HepG2 (cell line): ENCODE measurements around the gene BRPF1. TPM values are rescaled to one million over a fixed set of nuclear protein-coding genes. Genes with fewer than 3 reads are reported as not detected.

Experiments used
- CSRNP1 ChIP-seq: sonication (generic); formaldehyde crosslinking; IDR thresholded peaks from 2 replicates; pipeline ENCODE4 v1.8.1; 2023; ENCODE audit warnings: mild to moderate bottlenecking, missing genetic modification reagents
- E2F1 ChIP-seq: sonication (generic); formaldehyde crosslinking; IDR thresholded peaks from 2 replicates; pipeline ENCODE4 v1.5.0; 2020; ENCODE audit warnings: missing genetic modification reagents
- ETV6 ChIP-seq: sonication (generic); formaldehyde crosslinking; conservative IDR thresholded peaks from 2 replicates; pipeline ENCODE4 v1.4.0; 2020; ENCODE audit warnings: missing genetic modification reagents
- ISL2 ChIP-seq: sonication (generic); formaldehyde crosslinking; IDR thresholded peaks from 2 replicates; pipeline ENCODE4 v1.5.0; 2020; ENCODE audit warnings: missing genetic modification reagents
- JDP2 ChIP-seq: sonication (generic); formaldehyde crosslinking; IDR thresholded peaks from 2 replicates; pipeline ENCODE4 v1.8.1; 2022; ENCODE audit warnings: missing genetic modification reagents, borderline replicate concordance
- MATR3 ChIP-seq: sonication (generic); formaldehyde crosslinking; IDR thresholded peaks from 2 replicates; pipeline ENCODE4 v1.4.0; 2020; ENCODE audit warnings: missing genetic modification reagents
- MTA3 ChIP-seq: sonication (generic); formaldehyde crosslinking; IDR thresholded peaks from 2 replicates; pipeline ENCODE4 v1.4.0; 2020; ENCODE audit warnings: missing genetic modification reagents
- NFE2 ChIP-seq: sonication (generic); formaldehyde crosslinking; IDR thresholded peaks from 2 replicates; pipeline ENCODE4 v1.4.0; 2020; ENCODE audit warnings: missing genetic modification reagents
- NFIB ChIP-seq: sonication (generic); formaldehyde crosslinking; IDR thresholded peaks from 2 replicates; pipeline ENCODE4 v1.9.0; 2021; ENCODE audit warnings: missing genetic modification reagents, mild to moderate bottlenecking, borderline replicate concordance
- NFKB2 ChIP-seq: sonication (generic); formaldehyde crosslinking; IDR thresholded peaks from 2 replicates; pipeline ENCODE4 v1.4.0; 2020; ENCODE audit warnings: missing genetic modification reagents, borderline replicate concordance
- NR2C2 ChIP-seq: sonication (generic); formaldehyde crosslinking; IDR thresholded peaks from 2 replicates; pipeline ENCODE4 v1.4.0; 2020; ENCODE audit warnings: missing genetic modification reagents, mild to moderate bottlenecking, moderate library complexity, borderline replicate concordance
- RFXANK ChIP-seq: IDR thresholded peaks from 2 replicates; pipeline ENCODE4 v1.6.1; 2016
- SCMH1 ChIP-seq: sonication (generic); formaldehyde crosslinking; IDR thresholded peaks from 2 replicates; pipeline ENCODE4 v1.9.0; 2021; ENCODE audit warnings: missing genetic modification reagents, mild to moderate bottlenecking, borderline replicate concordance
- SMYD3 ChIP-seq: sonication (generic); formaldehyde crosslinking; IDR thresholded peaks from 2 replicates; pipeline ENCODE4 v1.8.1; 2023; ENCODE audit warnings: mild to moderate bottlenecking, missing genetic modification reagents
- TBL1XR1 ChIP-seq: fragments of 150-350 bp; IDR thresholded peaks from 2 replicates; pipeline ENCODE4 v1.6.1; 2014; ENCODE audit warnings: borderline replicate concordance, low read length; ENCODE audit not compliant: partially characterized antibody
- ZBTB38 ChIP-seq: sonication (generic); formaldehyde crosslinking; IDR thresholded peaks from 2 replicates; pipeline ENCODE4 v1.5.1; 2020; ENCODE audit warnings: mild to moderate bottlenecking, missing genetic modification reagents
- ZNF484 ChIP-seq: sonication (generic); formaldehyde crosslinking; IDR thresholded peaks from 2 replicates; pipeline ENCODE4 v1.5.1; 2020; ENCODE audit warnings: mild to moderate bottlenecking, low read depth, missing genetic modification reagents, borderline replicate concordance
- ZNF547 ChIP-seq: sonication (generic); formaldehyde crosslinking; IDR thresholded peaks from 2 replicates; pipeline ENCODE4 v1.5.1; 2020; ENCODE audit warnings: mild to moderate bottlenecking, missing genetic modification reagents
- ZNF580 ChIP-seq: IDR thresholded peaks from 2 replicates; pipeline ENCODE4 v1.6.1; 2016; ENCODE audit warnings: low read depth, borderline replicate concordance
- ZNF775 ChIP-seq: sonication (generic); formaldehyde crosslinking; IDR thresholded peaks from 2 replicates; pipeline ENCODE4 v1.4.0; 2020; ENCODE audit warnings: missing genetic modification reagents, mild to moderate bottlenecking, moderate library complexity, borderline replicate concordance
- ZNF788 ChIP-seq: sonication (generic); formaldehyde crosslinking; IDR thresholded peaks from 2 replicates; pipeline ENCODE4 v1.5.0; 2020; ENCODE audit warnings: mild to moderate bottlenecking, missing genetic modification reagents, borderline replicate concordance
- polyA plus RNA-seq, 8 experiments: library from polyadenylated mRNA; depleted of rRNA in 3 of 8; stranded (reverse) in 7 of 8; unstranded in 1 of 8; fragments of >200 nt; fragmentation: Illumina TruSeq in 4 of 8; extraction: Trizol in 4 of 8; gene quantifications; 2 replicates each; pipeline versions ENCODE4 v1.2.1 to v1.2.3, GENCODE V29; 2011 to 2016; ENCODE audit warnings: low read depth in 4 of 8, missing spikeins in 1 of 8, mixed read lengths in 1 of 8; ENCODE audit not compliant: insufficient read depth in 1 of 8
- total RNA-seq, 5 experiments: library from RNA; depleted of rRNA; stranded (reverse); fragments of >200 nt; fragmentation: Illumina TruSeq; extraction: Trizol; gene quantifications; 2 replicates each; pipeline ENCODE4 v1.2.3, GENCODE V29; 2016; ENCODE audit warnings: low read depth in 1 of 5
- TF ChIP-seq, protein P1 (sequence below): IDR thresholded peaks from 2 replicates; pipeline ENCODE4 v1.4.0; 2020; ENCODE audit warnings: mild to moderate bottlenecking, missing genetic modification reagents

The BRPF1 gene
- total and polyA plus RNA-seq, 2 of the 13 experiments (the other 11 are each of a cell fraction or from before 2014, with no cell fraction given), result 7.3 to 10.0 TPM

- TF ChIP-seq E2F1 (peak; percentile 87), MTA3 (CRISPR knock-in tag) (no peak), NR2C2 (peak; percentile 67), JDP2 (CRISPR knock-in tag) (no peak), SMYD3 (peak; percentile 42; the same call in 1 of the 2 replicates), NFIB (no peak), NFKB2 (peak; percentile 66; the same call in 1 of the 2 replicates), ISL2 (CRISPR knock-in tag) (peak; percentile 60; the same call in 1 of the 2 replicates), SCMH1 (CRISPR knock-in tag) (no peak), ETV6 (no peak), CSRNP1 (CRISPR knock-in tag) (peak; percentile 86; the same call in 1 of the 2 replicates), ZNF547 (CRISPR knock-in tag) (peak; percentile 38; the same call in 1 of the 2 replicates), TBL1XR1 (no peak), ZBTB38 (0 out of 2 replicates have a peak, but pooled peaks have one; percentile 24), ZNF484 (CRISPR knock-in tag) (no peak), ZNF580 (CRISPR knock-in tag) (no peak; the same call in 1 of the 2 replicates), MATR3 (no peak), NFE2 (CRISPR knock-in tag) (no peak), ZNF775 (CRISPR knock-in tag) (no peak), ZNF788 (CRISPR knock-in tag) (no peak; the same call in 1 of the 2 replicates), RFXANK (no peak)
- TF ChIP-seq, protein P1, sequence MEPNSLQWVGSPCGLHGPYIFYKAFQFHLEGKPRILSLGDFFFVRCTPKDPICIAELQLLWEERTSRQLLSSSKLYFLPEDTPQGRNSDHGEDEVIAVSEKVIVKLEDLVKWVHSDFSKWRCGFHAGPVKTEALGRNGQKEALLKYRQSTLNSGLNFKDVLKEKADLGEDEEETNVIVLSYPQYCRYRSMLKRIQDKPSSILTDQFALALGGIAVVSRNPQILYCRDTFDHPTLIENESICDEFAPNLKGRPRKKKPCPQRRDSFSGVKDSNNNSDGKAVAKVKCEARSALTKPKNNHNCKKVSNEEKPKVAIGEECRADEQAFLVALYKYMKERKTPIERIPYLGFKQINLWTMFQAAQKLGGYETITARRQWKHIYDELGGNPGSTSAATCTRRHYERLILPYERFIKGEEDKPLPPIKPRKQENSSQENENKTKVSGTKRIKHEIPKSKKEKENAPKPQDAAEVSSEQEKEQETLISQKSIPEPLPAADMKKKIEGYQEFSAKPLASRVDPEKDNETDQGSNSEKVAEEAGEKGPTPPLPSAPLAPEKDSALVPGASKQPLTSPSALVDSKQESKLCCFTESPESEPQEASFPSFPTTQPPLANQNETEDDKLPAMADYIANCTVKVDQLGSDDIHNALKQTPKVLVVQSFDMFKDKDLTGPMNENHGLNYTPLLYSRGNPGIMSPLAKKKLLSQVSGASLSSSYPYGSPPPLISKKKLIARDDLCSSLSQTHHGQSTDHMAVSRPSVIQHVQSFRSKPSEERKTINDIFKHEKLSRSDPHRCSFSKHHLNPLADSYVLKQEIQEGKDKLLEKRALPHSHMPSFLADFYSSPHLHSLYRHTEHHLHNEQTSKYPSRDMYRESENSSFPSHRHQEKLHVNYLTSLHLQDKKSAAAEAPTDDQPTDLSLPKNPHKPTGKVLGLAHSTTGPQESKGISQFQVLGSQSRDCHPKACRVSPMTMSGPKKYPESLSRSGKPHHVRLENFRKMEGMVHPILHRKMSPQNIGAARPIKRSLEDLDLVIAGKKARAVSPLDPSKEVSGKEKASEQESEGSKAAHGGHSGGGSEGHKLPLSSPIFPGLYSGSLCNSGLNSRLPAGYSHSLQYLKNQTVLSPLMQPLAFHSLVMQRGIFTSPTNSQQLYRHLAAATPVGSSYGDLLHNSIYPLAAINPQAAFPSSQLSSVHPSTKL (CRISPR knock-in tag), result no peak
These were observed 18.4 kb downstream of the BRPF1 start, which contains the start of gene OGG1 (continued) for GRCh38 chr3:9749645-9750555.
